Muscle of leg (tissue), 16 donors: ENCODE measurements around the gene EGFL8. TPM values are rescaled to one million over a fixed set of nuclear protein-coding genes. Genes with fewer than 3 reads are reported as not detected.

Experiments used
- DNase-seq: peaks from one replicate; pipeline ENCODE4 v3.0.0; 2013
- H3K27ac ChIP-seq: one replicate; pipeline ENCODE4 v1.5.1; 2013; ENCODE audit warnings: mild to moderate bottlenecking, low read length, control low read depth
- H3K27me3 ChIP-seq: one replicate; pipeline ENCODE4 v1.6.1; 2013; ENCODE audit warnings: low read length; ENCODE audit not compliant: control insufficient read depth, insufficient read depth
- H3K36me3 ChIP-seq: one replicate; pipeline ENCODE4 v1.6.1; 2013; ENCODE audit warnings: low read length; ENCODE audit not compliant: control insufficient read depth, insufficient read depth
- H3K4me1 ChIP-seq: one replicate; pipeline ENCODE4 v1.6.1; 2013; ENCODE audit warnings: low read length; ENCODE audit not compliant: control insufficient read depth, insufficient read depth
- H3K4me3 ChIP-seq: one replicate; pipeline ENCODE4 v1.5.1; 2013; ENCODE audit warnings: low read length, control low read depth
- H3K9me3 ChIP-seq: replicated peaks from 2 replicates; pipeline ENCODE4 v1.6.1; 2013; ENCODE audit warnings: low read depth, low read length; ENCODE audit not compliant: control insufficient read depth
- WGBS: methylation state at CpG from one replicate; pipeline ENCODE4 v1.1.5; 2013; ENCODE audit warnings: missing lambda C conversion rate; ENCODE audit not compliant: insufficient coverage; 5-methylcytosine and 5-hydroxymethylcytosine counted together
- long read RNA-seq, 11 donors: transcript quantifications; one replicate each; lab custom pipeline, GENCODE V29; 2026
- polyA plus RNA-seq, 8 donors: library from polyadenylated mRNA; unstranded; fragments of 120-200 nt; gene quantifications; one replicate each; pipeline versions ENCODE4 v1.2.1 to v1.2.3, GENCODE V29; 2013; ENCODE audit warnings: inconsistent platforms in 1 of 8, low replicate concordance in 1 of 8; ENCODE audit not compliant: insufficient read length in 8 of 8, insufficient read depth in 1 of 8
- total RNA-seq: library from RNA; stranded (reverse); fragments of 120-200 nt; gene quantifications from one replicate; pipeline ENCODE4 v1.2.4, GENCODE V29; 2013

Gene EGFL8
- total RNA-seq (28.9 TPM), polyA plus RNA-seq (10 to 100 TPM; 22.9 to 43.4 (median 27.7) TPM)
- long read RNA-seq, donor 1, partial matches to known transcripts, result 0 of 3 reads
- long read RNA-seq, donor 1, other reads (novel, unspliced or antisense), result 0 of 3 reads
- long read RNA-seq, donor 2, result 0 reads
- long read RNA-seq, donor 3, partial matches to known transcripts, result 0 of 8 reads
- long read RNA-seq, donor 3, other reads (novel, unspliced or antisense), result 0 of 8 reads
- long read RNA-seq, donor 4, partial matches to known transcripts, result 0 of 2 reads
- long read RNA-seq, donor 4, other reads (novel, unspliced or antisense), result 0 of 2 reads
- long read RNA-seq, donor 5, transcript EGFL8-219 (9 exons, 1,310 nt), result major isoform, 5 of 9 reads
- long read RNA-seq, donor 5, partial matches to known transcripts, result 0 of 9 reads
- long read RNA-seq, donor 5, other reads (novel, unspliced or antisense), result 0 of 9 reads
- long read RNA-seq, donor 6, partial matches to known transcripts, result 0 of 3 reads
- long read RNA-seq, donor 6, other reads (novel, unspliced or antisense), result 0 of 3 reads
- long read RNA-seq, donor 7, partial matches to known transcripts, result 0 of 3 reads
- long read RNA-seq, donor 7, other reads (novel, unspliced or antisense), result 0 of 3 reads
- long read RNA-seq, donor 8, partial matches to known transcripts, result 0 of 4 reads
- long read RNA-seq, donor 8, other reads (novel, unspliced or antisense), result 0 of 4 reads
- long read RNA-seq, donor 9, partial matches to known transcripts, result 6 of 9 reads
- long read RNA-seq, donor 9, other reads (novel, unspliced or antisense), result 0 of 9 reads
- long read RNA-seq, donor 10, transcript EGFL8-219 (9 exons, 1,310 nt), result major isoform, 8 of 9 reads
- long read RNA-seq, donor 10, partial matches to known transcripts, result 0 of 9 reads
- long read RNA-seq, donor 10, other reads (novel, unspliced or antisense), result 0 of 9 reads
- long read RNA-seq, donor 11, partial matches to known transcripts, result 0 of 2 reads
- long read RNA-seq, donor 11, other reads (novel, unspliced or antisense), result 0 of 2 reads

DNA sequence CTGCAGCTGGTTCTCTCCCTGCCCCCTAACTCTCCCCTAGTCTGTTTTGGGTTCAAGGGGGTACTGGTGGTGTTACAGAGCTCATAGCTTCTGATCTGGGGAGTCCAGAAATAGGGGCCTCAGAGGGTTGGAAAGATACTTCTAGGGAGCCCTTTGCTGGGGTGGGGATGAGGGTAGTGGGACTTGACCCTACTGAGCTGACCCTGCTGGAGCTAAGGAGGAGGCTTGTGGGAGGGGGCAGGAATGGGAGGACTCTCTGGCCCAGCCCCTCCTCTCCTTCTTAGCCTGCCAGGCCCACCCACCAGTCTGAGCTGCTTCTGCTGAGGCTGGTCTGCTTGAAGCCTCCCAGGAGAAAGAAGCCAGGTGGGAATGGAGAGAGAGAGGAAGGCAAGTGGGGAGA is at the start of gene EGFL8:
TSS of gene EGFL8 (plus strand) at position 301 of the 400 bp plus-strand sequence. CDS start 1,571 bp downstream, outside the sequence.
- H3K9me3 ChIP-seq, result no peaks in the 10 kb centered on the region
- peaks cover 63% of the 10 kb centered on the region for H3K36me3 ChIP-seq
- no peaks in the 10 kb centered on the region for H3K27me3 ChIP-seq
- H3K4me1 ChIP-seq, result peaks cover 3% of the 10 kb centered on the region
- H3K27ac ChIP-seq, result peak within 1 kb of the TSS; percentile 35
- peak; percentile 25 for DNase-seq
- no peak within 1 kb of the TSS for H3K4me3 ChIP-seq

- DNase-seq, result peak; percentile 69
- H3K27me3 ChIP-seq, result no peaks in the 10 kb centered on the region
- H3K4me3 ChIP-seq, result no peak overlapping the region
- peaks cover 54% of the 10 kb centered on the region for H3K36me3 ChIP-seq
- WGBS, result 27% methylated on average over 3 of the region's 8 CpGs
- peaks cover 63% of the 10 kb centered on the region for H3K4me1 ChIP-seq
- no peaks in the 10 kb centered on the region for H3K9me3 ChIP-seq
- H3K27ac ChIP-seq, result peak overlapping the region; percentile 98
Measured at GRCh38 chr6:32114796-32115195, 49.6 kb upstream of the EGFL8 start.

GRCh38 chr6:32115623-32116022 is 48.8 kb upstream of the EGFL8 start:
- H3K36me3 ChIP-seq, result peaks cover 60% of the 10 kb centered on the region
- no peaks in the 10 kb centered on the region for H3K9me3 ChIP-seq
- no peaks in the 10 kb centered on the region for H3K27me3 ChIP-seq
- WGBS, result no CpG with 5 or more reads among the region's 6 CpGs
- no peak overlapping the region for H3K27ac ChIP-seq
- peaks cover 55% of the 10 kb centered on the region for H3K4me1 ChIP-seq
- no peak overlapping the region for H3K4me3 ChIP-seq
- no peak for DNase-seq

GRCh38 chr6:32116674-32117073 is 47.7 kb upstream of the EGFL8 start:
- Histone ChIP-seq H3K9me3 (no peaks in the 10 kb centered on the region), H3K27me3 (no peaks in the 10 kb centered on the region), H3K4me3 (no peak overlapping the region), H3K4me1 (peaks cover 44% of the 10 kb centered on the region), H3K27ac (no peak overlapping the region), H3K36me3 (peaks cover 70% of the 10 kb centered on the region)
- 65% methylated on average over 7 of the region's 7 CpGs for WGBS
- DNase-seq, result no peak

DNA sequence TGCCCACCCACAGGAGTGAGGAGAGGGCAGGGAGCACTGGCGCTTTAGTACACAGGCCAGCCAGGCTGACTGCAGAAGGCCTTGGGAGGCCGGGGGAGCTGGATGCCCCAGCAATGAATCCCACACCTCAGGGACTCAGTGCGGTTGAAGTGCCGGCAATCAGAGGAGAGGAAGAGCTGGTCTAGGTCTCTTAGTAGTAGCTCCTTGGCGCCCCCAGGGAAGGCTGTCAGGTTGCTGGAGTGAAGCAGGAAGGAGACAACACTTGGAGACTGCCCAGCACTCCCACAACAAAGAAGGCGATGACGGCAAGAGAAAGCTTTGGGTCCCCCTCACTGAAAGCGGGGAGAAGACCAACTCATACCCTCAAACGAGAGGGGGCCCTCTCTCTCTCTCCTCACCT is 46.9 kb upstream of the EGFL8 start:
- Histone ChIP-seq H3K4me1 (peaks cover 37% of the 10 kb centered on the region), H3K36me3 (peaks cover 76% of the 10 kb centered on the region), H3K9me3 (no peaks in the 10 kb centered on the region), H3K4me3 (no peak overlapping the region), H3K27me3 (no peaks in the 10 kb centered on the region), H3K27ac (no peak overlapping the region)
- no CpG with 5 or more reads among the region's 9 CpGs for WGBS
- no peak for DNase-seq

GRCh38 chr6:32118782-32119628 is 45.4 kb upstream of the EGFL8 start:
- no peaks in the 10 kb centered on the region for H3K9me3 ChIP-seq
- no peak overlapping the region for H3K4me3 ChIP-seq
- H3K27ac ChIP-seq, result peak overlapping the region; percentile 45
- H3K4me1 ChIP-seq, result peaks cover 22% of the 10 kb centered on the region
- H3K27me3 ChIP-seq, result no peaks in the 10 kb centered on the region
- DNase-seq, result peak; percentile 91
- WGBS, result 10% methylated on average over 8 of the region's 17 CpGs
- peaks cover 87% of the 10 kb centered on the region for H3K36me3 ChIP-seq

DNA sequence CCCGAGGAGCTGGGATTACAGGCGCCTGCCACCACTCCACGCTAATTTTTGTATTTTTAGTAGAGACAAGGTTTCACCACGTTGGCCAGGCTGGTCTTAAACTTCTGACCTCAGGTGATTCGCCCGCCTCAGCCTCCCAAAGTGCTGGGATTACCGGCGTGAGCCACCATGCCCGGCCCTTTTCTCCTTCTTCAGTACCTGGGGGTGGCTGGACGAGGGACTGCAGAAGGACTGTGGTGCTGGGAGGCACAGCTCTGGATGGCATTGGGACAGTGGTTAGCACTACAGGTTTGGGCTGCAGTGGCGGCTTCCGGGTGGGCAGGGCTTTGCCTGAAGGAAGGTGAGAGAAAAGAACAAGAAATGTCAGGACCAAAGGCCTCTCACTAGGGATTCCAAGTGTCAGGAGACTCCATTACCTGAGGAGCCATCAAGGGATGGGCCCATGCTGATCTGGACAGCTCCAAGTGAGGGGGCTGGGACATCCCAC is 43.8 kb upstream of the EGFL8 start:
- H3K27me3 ChIP-seq, result no peaks in the 10 kb centered on the region
- no peaks in the 10 kb centered on the region for H3K9me3 ChIP-seq
- no peak overlapping the region for H3K4me3 ChIP-seq
- H3K36me3 ChIP-seq, result peaks cover 92% of the 10 kb centered on the region
- no peak for DNase-seq
- H3K27ac ChIP-seq, result no peak overlapping the region
- WGBS, result 97% methylated on average over 7 of the region's 12 CpGs
- H3K4me1 ChIP-seq, result peaks cover 13% of the 10 kb centered on the region

- 81% methylated on average over 3 of the region's 4 CpGs for WGBS
Measured at GRCh38 chr6:32123681-32124080, 40.7 kb upstream of the EGFL8 start.

GRCh38 chr6:32126880-32127279 is 37.5 kb upstream of the EGFL8 start:
- H3K9me3 ChIP-seq, result no peaks in the 10 kb centered on the region
- WGBS, result 50% methylated on average over 6 of the region's 8 CpGs

More at GRCh38 chr6:32123681-32124080, 40.7 kb upstream of the EGFL8 start:
- H3K9me3 ChIP-seq, result no peaks in the 10 kb centered on the region
- H3K4me3 ChIP-seq, result no peak overlapping the region
- no peaks in the 10 kb centered on the region for H3K27me3 ChIP-seq
- peaks cover 76% of the 10 kb centered on the region for H3K36me3 ChIP-seq
- peaks cover 20% of the 10 kb centered on the region for H3K4me1 ChIP-seq
- no peak overlapping the region for H3K27ac ChIP-seq
- no peak for DNase-seq

More at GRCh38 chr6:32126880-32127279, 37.5 kb upstream of the EGFL8 start:
- Histone ChIP-seq H3K27me3 (no peaks in the 10 kb centered on the region), H3K4me3 (peak overlapping the region; percentile 99), H3K4me1 (peaks cover 26% of the 10 kb centered on the region), H3K36me3 (peaks cover 48% of the 10 kb centered on the region), H3K27ac (peak overlapping the region; percentile 100)
- no peak for DNase-seq
